ENCODE results near the gene ZNF275.

Gene ZNF275

GRCh38 chrX:153372949-153373348 is 39.0 kb downstream of the ZNF275 start:
- Histone ChIP-seq H3K27ac (ENCODE audit: low read depth, low read length) (no peak overlapping the region), H4K20me1 (ENCODE audit: control insufficient read depth, insufficient read depth, low read depth, low read length) (no peaks in the 10 kb centered on the region), H3K36me3 (ENCODE audit: control insufficient read depth, low read length) (no peaks in the 10 kb centered on the region), H3F3A (ENCODE audit: control insufficient read depth, insufficient read depth) (no peaks in the 10 kb centered on the region), H3K9me2 (replicated peaks; ENCODE audit: control insufficient read depth, low read length) (no peaks in the 10 kb centered on the region), H3K9me3 (ENCODE audit: control insufficient read depth, insufficient read depth, low read length) (no peaks in the 10 kb centered on the region), H3K4me1 (ENCODE audit: control insufficient read depth, low read length) (no peaks in the 10 kb centered on the region), H3K4me3 (ENCODE audit: low read length) (no peak overlapping the region), H3K27me3 (ENCODE audit: control insufficient read depth, low read length) (0 out of 2 replicates have a peak, but pooled peaks cover 2% of the 10 kb centered on the region), H3K79me2 (ENCODE audit: control insufficient read depth, low read length) (no peaks in the 10 kb centered on the region), H3K4me2 (ENCODE audit: low read length) (no peak overlapping the region)
- TF ChIP-seq EZH2phosphoT487 (IDR thresholded peaks at IDR 0.05; ENCODE audit: borderline replicate concordance, low read length) (no peak), CTCF (IDR thresholded peaks at IDR 0.05; ENCODE audit: low read depth, low read length, poor library complexity, severe bottlenecking) (no peak)

GRCh38 chrX:153374426-153374825 is 40.5 kb downstream of the ZNF275 start:
- Histone ChIP-seq H3F3A (ENCODE audit: control insufficient read depth, insufficient read depth) (no peaks in the 10 kb centered on the region), H3K27me3 (ENCODE audit: control insufficient read depth, low read length) (0 out of 2 replicates have a peak, but pooled peaks cover 2% of the 10 kb centered on the region), H3K36me3 (ENCODE audit: control insufficient read depth, low read length) (no peaks in the 10 kb centered on the region), H3K27ac (ENCODE audit: low read depth, low read length) (no peak overlapping the region), H3K4me2 (ENCODE audit: low read length) (no peak overlapping the region), H3K79me2 (ENCODE audit: control insufficient read depth, low read length) (no peaks in the 10 kb centered on the region), H3K4me1 (ENCODE audit: control insufficient read depth, low read length) (no peaks in the 10 kb centered on the region), H3K9me3 (ENCODE audit: control insufficient read depth, insufficient read depth, low read length) (no peaks in the 10 kb centered on the region), H4K20me1 (ENCODE audit: control insufficient read depth, insufficient read depth, low read depth, low read length) (no peaks in the 10 kb centered on the region), H3K9me2 (replicated peaks; ENCODE audit: control insufficient read depth, low read length) (no peaks in the 10 kb centered on the region), H3K4me3 (ENCODE audit: low read length) (no peak overlapping the region)
- TF ChIP-seq EZH2phosphoT487 (IDR thresholded peaks at IDR 0.05; ENCODE audit: borderline replicate concordance, low read length): no peak
- peak; percentile 28 for TF ChIP-seq CTCF (IDR thresholded peaks at IDR 0.05; ENCODE audit: low read depth, low read length, poor library complexity, severe bottlenecking)

- no peaks in the 10 kb centered on the region for H3K4me1 ChIP-seq (ENCODE audit: control insufficient read depth, low read length)
- no peaks in the 10 kb centered on the region for H3K9me2 ChIP-seq (replicated peaks; ENCODE audit: control insufficient read depth, low read length)
- H3K27me3 ChIP-seq (ENCODE audit: control insufficient read depth, low read length): 0 out of 2 replicates have a peak, but pooled peaks cover 2% of the 10 kb centered on the region
- no peaks in the 10 kb centered on the region for H4K20me1 ChIP-seq (ENCODE audit: control insufficient read depth, insufficient read depth, low read depth, low read length)
- H3K9me3 ChIP-seq (ENCODE audit: control insufficient read depth, insufficient read depth, low read length): no peaks in the 10 kb centered on the region
- H3F3A ChIP-seq (ENCODE audit: control insufficient read depth, insufficient read depth): no peaks in the 10 kb centered on the region
- H3K4me2 ChIP-seq (ENCODE audit: low read length): no peak overlapping the region
- no peak for TF ChIP-seq EZH2phosphoT487 (IDR thresholded peaks at IDR 0.05; ENCODE audit: borderline replicate concordance, low read length)
- no peak for TF ChIP-seq CTCF (IDR thresholded peaks at IDR 0.05; ENCODE audit: low read depth, low read length, poor library complexity, severe bottlenecking)
- H3K79me2 ChIP-seq (ENCODE audit: control insufficient read depth, low read length): no peaks in the 10 kb centered on the region
- H3K4me3 ChIP-seq (ENCODE audit: low read length): no peak overlapping the region
- H3K27ac ChIP-seq (ENCODE audit: low read depth, low read length): no peak overlapping the region
- no peaks in the 10 kb centered on the region for H3K36me3 ChIP-seq (ENCODE audit: control insufficient read depth, low read length)
Measured at GRCh38 chrX:153375571-153375970, 41.6 kb downstream of the ZNF275 start.
